Measurements from ENCODE around the gene TKT.

TKT gene

GRCh38 chr3:53260286-53260785 is 4.5 kb upstream of the TKT start:
- H3K27ac ChIP-seq, result no peak overlapping the region
- TF ChIP-seq ZFX (IDR thresholded peaks at IDR 0.05) (no peak), CTCF (conservative IDR thresholded peaks at IDR 0.05) (no peak)

DNA sequence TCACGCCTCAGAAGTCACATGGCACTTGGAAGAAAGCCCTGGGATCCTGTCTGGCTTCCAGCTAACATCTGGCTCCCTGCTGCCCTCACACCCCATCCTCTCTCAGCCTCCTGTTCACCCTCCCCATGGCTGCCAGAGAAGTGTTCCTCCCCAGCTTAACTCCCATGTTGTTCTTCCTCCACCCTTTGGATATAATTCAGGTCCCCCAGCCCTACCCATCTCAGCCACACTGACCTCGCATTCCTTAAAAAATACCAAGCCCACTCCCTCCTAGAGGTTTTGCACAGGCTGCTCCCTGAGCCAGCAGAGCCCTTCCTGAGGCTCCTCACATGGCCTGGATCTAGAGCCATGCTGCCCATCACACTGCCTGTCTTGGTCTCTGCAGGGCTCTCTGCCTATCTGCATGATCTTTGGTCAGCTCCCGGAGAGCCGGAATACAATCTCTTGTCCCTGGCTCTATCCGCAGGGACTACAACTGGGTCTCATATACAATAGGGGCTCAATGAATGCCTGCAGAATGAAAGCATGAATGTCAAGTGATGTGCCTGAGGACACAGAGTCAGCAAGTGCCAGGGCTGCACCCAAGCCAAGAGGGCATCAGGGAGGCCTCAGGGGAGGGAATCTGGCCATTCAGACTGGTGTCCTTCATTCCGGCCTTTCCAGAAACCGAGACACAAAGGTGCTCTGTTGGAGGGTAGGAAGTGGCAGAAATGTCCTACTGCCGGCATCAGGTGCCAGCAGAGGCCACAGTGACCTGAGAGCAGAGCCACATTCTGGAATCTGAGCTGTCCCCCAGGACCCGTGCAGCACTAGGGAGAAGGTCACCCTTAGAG is 3.8 kb upstream of the TKT start:
- H3K27ac ChIP-seq, result no peak overlapping the region
- TF ChIP-seq ZFX (IDR thresholded peaks at IDR 0.05) (no peak), CTCF (conservative IDR thresholded peaks at IDR 0.05) (no peak)

GRCh38 chr3:53258600-53259426 is 3.0 kb upstream of the TKT start:
- no peak overlapping the region for H3K27ac ChIP-seq
- TF ChIP-seq ZFX (IDR thresholded peaks at IDR 0.05), result no peak
- no peak for TF ChIP-seq CTCF (conservative IDR thresholded peaks at IDR 0.05)

DNA sequence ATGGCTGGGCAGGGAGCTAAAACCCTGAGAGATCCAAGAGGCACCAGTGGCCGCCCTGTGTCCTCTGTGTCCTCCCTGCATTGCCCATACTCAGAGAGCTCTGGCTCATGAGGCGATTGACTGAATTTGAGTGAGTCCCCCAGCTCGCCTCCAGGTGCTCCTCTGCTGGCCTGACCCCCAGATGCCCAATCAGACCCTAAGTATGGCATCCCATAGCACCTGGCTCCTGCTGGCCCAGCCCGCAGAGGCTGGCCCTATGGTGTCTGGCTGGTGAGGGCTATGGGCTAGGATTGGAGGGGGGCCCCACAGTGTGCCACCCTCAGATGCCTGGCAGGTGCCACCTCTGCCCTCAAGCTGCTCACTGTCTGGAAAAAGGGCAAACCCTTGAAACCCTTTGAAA is 1.6 kb upstream of the TKT start:
- TF ChIP-seq CTCF (conservative IDR thresholded peaks at IDR 0.05), result no peak
- no peak for TF ChIP-seq ZFX (IDR thresholded peaks at IDR 0.05)
- H3K27ac ChIP-seq, result no peak overlapping the region

DNA sequence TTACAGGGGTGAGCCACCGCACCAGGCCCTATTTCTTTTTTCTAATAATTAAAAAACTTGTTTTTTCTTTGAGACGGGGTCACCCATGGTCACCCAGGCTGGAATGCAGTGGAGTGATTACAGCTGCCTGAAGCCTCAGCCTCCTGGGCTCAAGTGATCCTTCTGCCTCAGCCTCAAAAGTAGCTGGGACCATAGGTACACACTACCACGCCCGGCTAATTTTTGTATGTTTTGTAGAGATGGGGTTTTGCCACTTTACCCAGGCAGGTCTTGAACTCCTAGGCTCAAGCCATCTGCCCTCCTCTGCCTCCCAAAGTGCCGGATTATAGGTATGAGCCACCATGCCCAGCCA is 858 bp upstream of the TKT start:
- H3K27ac ChIP-seq, result peak overlapping the region; percentile 95
- TF ChIP-seq ZFX (IDR thresholded peaks at IDR 0.05), result no peak
- TF ChIP-seq CTCF (conservative IDR thresholded peaks at IDR 0.05), result no peak

- peak; percentile 84 for TF ChIP-seq ZFX (IDR thresholded peaks at IDR 0.05)
- no peak for TF ChIP-seq CTCF (conservative IDR thresholded peaks at IDR 0.05)
- peak overlapping the region; percentile 95 for H3K27ac ChIP-seq
These were observed 423 bp downstream of the TKT start for GRCh38 chr3:53255423-53255774.
